ENCODE measurements around the gene XRCC2.

Gene XRCC2

GRCh38 chr7:152607007-152607406, 68.9 kb downstream of the XRCC2 start:
- TF ChIP-seq MYC (IDR thresholded peaks at IDR 0.05; ENCODE audit: low read depth, low read length) (no peak), MAX (IDR thresholded peaks at IDR 0.05; ENCODE audit: low read depth, low read length) (no peak), CTCF (IDR thresholded peaks at IDR 0.05; ENCODE audit: low read depth, low read length) (no peak), POLR2A (IDR thresholded peaks at IDR 0.05; ENCODE audit: extremely low read depth, insufficient read length) (no peak)
- DNase-seq (ENCODE audit: low read depth): no peak
- no peak overlapping the region for H3K4me3 ChIP-seq (ENCODE audit: low read depth, low read length)

GRCh38 chr7:152602962-152603361, 73.0 kb downstream of the XRCC2 start:
- no peak for TF ChIP-seq POLR2A (IDR thresholded peaks at IDR 0.05; ENCODE audit: extremely low read depth, insufficient read length)
- TF ChIP-seq MAX (IDR thresholded peaks at IDR 0.05; ENCODE audit: low read depth, low read length): no peak
- no peak for TF ChIP-seq CTCF (IDR thresholded peaks at IDR 0.05; ENCODE audit: low read depth, low read length)
- TF ChIP-seq MYC (IDR thresholded peaks at IDR 0.05; ENCODE audit: low read depth, low read length): no peak

GRCh38 chr7:152601305-152601798, 74.6 kb downstream of the XRCC2 start:
- DNase-seq (ENCODE audit: low read depth): no peak
- no peak overlapping the region for H3K4me3 ChIP-seq (ENCODE audit: low read depth, low read length)
- TF ChIP-seq POLR2A (IDR thresholded peaks at IDR 0.05; ENCODE audit: extremely low read depth, insufficient read length) (no peak), CTCF (IDR thresholded peaks at IDR 0.05; ENCODE audit: low read depth, low read length) (no peak), MYC (IDR thresholded peaks at IDR 0.05; ENCODE audit: low read depth, low read length) (no peak), MAX (IDR thresholded peaks at IDR 0.05; ENCODE audit: low read depth, low read length) (no peak)

More at GRCh38 chr7:152602962-152603361, 73.0 kb downstream of the XRCC2 start:
- no peak for DNase-seq (ENCODE audit: low read depth)
- H3K4me3 ChIP-seq (ENCODE audit: low read depth, low read length): no peak overlapping the region

- TF ChIP-seq MAX (IDR thresholded peaks at IDR 0.05; ENCODE audit: low read depth, low read length): no peak
- TF ChIP-seq CTCF (IDR thresholded peaks at IDR 0.05; ENCODE audit: low read depth, low read length): no peak
- TF ChIP-seq MYC (IDR thresholded peaks at IDR 0.05; ENCODE audit: low read depth, low read length): no peak
- TF ChIP-seq POLR2A (IDR thresholded peaks at IDR 0.05; ENCODE audit: extremely low read depth, insufficient read length): no peak
- DNase-seq (ENCODE audit: low read depth): no peak
- H3K4me3 ChIP-seq (ENCODE audit: low read depth, low read length): no peak overlapping the region
These were observed 75.7 kb downstream of the XRCC2 start for GRCh38 chr7:152600266-152600665.

- no peak for DNase-seq (ENCODE audit: low read depth)
- TF ChIP-seq MYC (IDR thresholded peaks at IDR 0.05; ENCODE audit: low read depth, low read length): no peak
- TF ChIP-seq CTCF (IDR thresholded peaks at IDR 0.05; ENCODE audit: low read depth, low read length): no peak
- no peak for TF ChIP-seq POLR2A (IDR thresholded peaks at IDR 0.05; ENCODE audit: extremely low read depth, insufficient read length)
- no peak for TF ChIP-seq MAX (IDR thresholded peaks at IDR 0.05; ENCODE audit: low read depth, low read length)
- no peak overlapping the region for H3K4me3 ChIP-seq (ENCODE audit: low read depth, low read length)
These were observed 78.4 kb downstream of the XRCC2 start for GRCh38 chr7:152597507-152597906.

All from NB4 (cell line).